ENCODE results near the gene ITGB1. TPM values are rescaled to one million over a fixed set of nuclear protein-coding genes. Genes with fewer than 3 reads are reported as not detected.

The ITGB1 gene
- total RNA-seq, 1 donor from 2014 or later = 517 TPM

GRCh38 chr10:32976338-32976737, 18.3 kb upstream of the ITGB1 start:
- Histone ChIP-seq H3K4me1 (peaks cover 11% of the 10 kb centered on the region), H3K9me3 (no peaks in the 10 kb centered on the region)
- TF ChIP-seq, protein P1, sequence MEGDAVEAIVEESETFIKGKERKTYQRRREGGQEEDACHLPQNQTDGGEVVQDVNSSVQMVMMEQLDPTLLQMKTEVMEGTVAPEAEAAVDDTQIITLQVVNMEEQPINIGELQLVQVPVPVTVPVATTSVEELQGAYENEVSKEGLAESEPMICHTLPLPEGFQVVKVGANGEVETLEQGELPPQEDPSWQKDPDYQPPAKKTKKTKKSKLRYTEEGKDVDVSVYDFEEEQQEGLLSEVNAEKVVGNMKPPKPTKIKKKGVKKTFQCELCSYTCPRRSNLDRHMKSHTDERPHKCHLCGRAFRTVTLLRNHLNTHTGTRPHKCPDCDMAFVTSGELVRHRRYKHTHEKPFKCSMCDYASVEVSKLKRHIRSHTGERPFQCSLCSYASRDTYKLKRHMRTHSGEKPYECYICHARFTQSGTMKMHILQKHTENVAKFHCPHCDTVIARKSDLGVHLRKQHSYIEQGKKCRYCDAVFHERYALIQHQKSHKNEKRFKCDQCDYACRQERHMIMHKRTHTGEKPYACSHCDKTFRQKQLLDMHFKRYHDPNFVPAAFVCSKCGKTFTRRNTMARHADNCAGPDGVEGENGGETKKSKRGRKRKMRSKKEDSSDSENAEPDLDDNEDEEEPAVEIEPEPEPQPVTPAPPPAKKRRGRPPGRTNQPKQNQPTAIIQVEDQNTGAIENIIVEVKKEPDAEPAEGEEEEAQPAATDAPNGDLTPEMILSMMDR (IDR thresholded peaks at IDR 0.05) = no peak

GRCh38 chr10:32972929-32973328, 14.9 kb upstream of the ITGB1 start:
- Histone ChIP-seq H3K27me3 (no peaks in the 10 kb centered on the region), H3K27ac (no peak overlapping the region), H3K36me3 (no peaks in the 10 kb centered on the region), H3K9me3 (no peaks in the 10 kb centered on the region), H3K4me3 (no peak overlapping the region), H3K4me1 (peaks cover 5% of the 10 kb centered on the region)
- intact Hi-C loops (cut with DNase I) = no loop called here
- TF ChIP-seq, protein P1 (IDR thresholded peaks at IDR 0.05) = no peak
- DNase-seq (no peak), ATAC-seq (no peak)

More at GRCh38 chr10:32976338-32976737, 18.3 kb upstream of the ITGB1 start:
- DNase-seq (no peak), ATAC-seq (no peak)
- Histone ChIP-seq H3K4me3 (no peak overlapping the region), H3K27me3 (no peaks in the 10 kb centered on the region), H3K27ac (no peak overlapping the region), H3K36me3 (no peaks in the 10 kb centered on the region)
- intact Hi-C loops (cut with DNase I) = no loop called here

DNA sequence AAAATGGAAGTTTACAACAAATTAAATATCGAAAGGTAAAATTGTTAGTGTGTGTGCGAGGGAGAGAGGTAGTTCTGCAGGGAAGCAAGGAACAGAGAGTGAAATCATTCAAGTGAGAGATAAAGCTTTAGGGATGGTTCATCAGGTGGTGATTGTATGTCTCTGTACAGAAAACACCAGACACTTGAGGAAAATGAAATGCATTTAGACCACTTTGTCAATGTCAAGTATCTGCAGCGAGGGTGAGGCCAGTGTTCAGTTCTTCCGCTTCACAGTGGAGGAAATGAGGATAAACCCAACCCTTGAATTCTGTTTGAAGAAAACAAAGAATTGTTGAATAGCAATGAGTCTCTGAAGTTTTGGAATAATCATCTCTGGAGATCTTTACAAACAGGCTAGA, 14.4 kb upstream of the ITGB1 start:
- H3K4me1 ChIP-seq = peaks cover 5% of the 10 kb centered on the region
- TF ChIP-seq, protein P1 (IDR thresholded peaks at IDR 0.05) = no peak
- ATAC-seq (no peak), DNase-seq (no peak)
- no peaks in the 10 kb centered on the region for H3K27me3 ChIP-seq
- no peaks in the 10 kb centered on the region for H3K9me3 ChIP-seq
- H3K27ac ChIP-seq = no peak overlapping the region
- H3K36me3 ChIP-seq = no peaks in the 10 kb centered on the region
- no peak overlapping the region for H3K4me3 ChIP-seq
- intact Hi-C loops (cut with DNase I) = no loop called here

- H3K27me3 ChIP-seq = no peaks in the 10 kb centered on the region
- TF ChIP-seq, protein P1 (IDR thresholded peaks at IDR 0.05) = no peak
- intact Hi-C loops (cut with DNase I) = no loop called here
- no peak overlapping the region for H3K27ac ChIP-seq
- ATAC-seq (peak; percentile 78), DNase-seq (no peak)
- H3K9me3 ChIP-seq = no peaks in the 10 kb centered on the region
- H3K4me1 ChIP-seq = peaks cover 5% of the 10 kb centered on the region
- no peaks in the 10 kb centered on the region for H3K36me3 ChIP-seq
- no peak overlapping the region for H3K4me3 ChIP-seq
Measured at GRCh38 chr10:32971536-32972091, 13.6 kb upstream of the ITGB1 start.

DNA sequence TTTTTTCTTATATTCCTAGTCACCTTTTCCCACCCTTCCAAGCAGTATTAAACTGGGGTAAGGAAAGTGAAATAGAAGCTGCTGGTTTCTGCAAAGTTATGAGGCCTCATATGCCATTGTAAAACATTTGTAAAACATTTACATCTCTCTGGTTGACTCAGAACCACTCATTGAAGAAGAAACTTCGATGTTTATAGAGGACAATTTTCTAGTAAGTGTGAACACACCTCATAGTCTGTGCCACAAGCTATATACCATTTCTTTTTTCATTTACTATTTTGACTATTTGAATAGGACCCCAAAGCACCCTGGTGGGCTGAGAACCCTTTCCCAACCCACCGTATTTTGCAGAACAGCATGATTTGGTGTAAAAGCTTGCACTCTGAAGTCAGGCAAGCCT, 12.9 kb upstream of the ITGB1 start:
- Histone ChIP-seq H3K36me3 (no peaks in the 10 kb centered on the region), H3K27me3 (no peaks in the 10 kb centered on the region), H3K4me3 (no peak overlapping the region), H3K4me1 (peaks cover 5% of the 10 kb centered on the region), H3K9me3 (no peaks in the 10 kb centered on the region), H3K27ac (no peak overlapping the region)
- ATAC-seq = no peak
- intact Hi-C loops (cut with DNase I) = no loop called here
- TF ChIP-seq, protein P1 (IDR thresholded peaks at IDR 0.05) = no peak
- DNase-seq = no peak

- no peak overlapping the region for H3K4me3 ChIP-seq
- no peaks in the 10 kb centered on the region for H3K36me3 ChIP-seq
- TF ChIP-seq, protein P1 (IDR thresholded peaks at IDR 0.05) = no peak
- DNase-seq (no peak), ATAC-seq (no peak)
- peaks cover 37% of the 10 kb centered on the region for H3K4me1 ChIP-seq
- no peaks in the 10 kb centered on the region for H3K27me3 ChIP-seq
- H3K27ac ChIP-seq = no peak overlapping the region
- intact Hi-C loops (cut with DNase I) = no loop called here
- no peaks in the 10 kb centered on the region for H3K9me3 ChIP-seq
Measured at GRCh38 chr10:32964270-32964669, 6.2 kb upstream of the ITGB1 start.
